GM12878 (cell line): Measurements from ENCODE around the gene PCDHGA5. TPM values are rescaled to one million over a fixed set of nuclear protein-coding genes. Genes with fewer than 3 reads are reported as not detected.

ENCODE experiments used
- ATAC-seq: fragments of 200-7000 bp; cut with Tn5 transposase; 3 replicates; pipeline ENCODE4 v1.9.1; 2020; ENCODE audit warnings: mild to moderate bottlenecking, moderate library complexity
- BruUV-seq: library from RNA; stranded (reverse); fragments of 400-500 nt; replicated peaks from 2 replicates; lab custom pipeline; 2021; lab: Mats Ljungman, UMichigan
- CTCF ChIA-PET: fragments of 300-600 bp; sonication (Branson Sonifier 250); formaldehyde crosslinking; extraction: SDS; loops from one replicate; lab custom pipeline; 2021; ENCODE audit warnings: inconsistent platforms; lab: Yijun Ruan, JAX
- POLR2A ChIA-PET: fragments of 350-600 bp; formaldehyde crosslinking; extraction: SDS; loops from one replicate; lab custom pipeline; 2021; ENCODE audit warnings: inconsistent platforms; lab: Charles Lee
- RAD21 ChIA-PET: fragments of 300-600 bp; sonication (Branson Sonifier 250); formaldehyde crosslinking; loops from one replicate; lab custom pipeline; 2023; ENCODE audit warnings: antibody characterized with exemption; ENCODE audit not compliant: unreplicated experiment; lab: Charles Lee
- SMC1A ChIA-PET: fragments of 300-600 bp; sonication (Branson Sonifier 250); formaldehyde crosslinking; loops from one replicate; lab custom pipeline; 2023; ENCODE audit not compliant: unreplicated experiment, uncharacterized antibody; lab: Charles Lee
- DNase-seq: peaks from one replicate; pipeline ENCODE4 v3.0.0-alpha.2; 2011; ENCODE audit warnings: low read depth, low spot score
- FAIRE-seq: peaks from 3 replicates; lab custom pipeline; 2011; peaks lifted over from hg19 to GRCh38; lab: Jason Lieb, UNC
- H2AFZ ChIP-seq: 2 replicates; pipeline ENCODE4 v1.6.0; 2011; ENCODE audit warnings: low read depth, low read length, control low read depth; ENCODE audit not compliant: control insufficient read depth
- H3K27ac ChIP-seq: 2 replicates; pipeline ENCODE4 v1.5.1; 2011; ENCODE audit warnings: control low read depth; ENCODE audit not compliant: control insufficient read depth, insufficient read depth
- H3K27me3 ChIP-seq, 2 experiments: replicated peaks in 1 of 2; 2 replicates each; pipeline versions ENCODE4 v1.6.0 to v1.6.1; 2011; ENCODE audit warnings: low read length in 1 of 2; ENCODE audit not compliant: control insufficient read depth in 2 of 2, insufficient read depth in 2 of 2
- H3K36me3 ChIP-seq, 2 experiments: 2 replicates each; pipeline ENCODE4 v1.5.1; 2011; ENCODE audit warnings: low read length in 1 of 2; ENCODE audit not compliant: control insufficient read depth in 2 of 2, insufficient read depth in 2 of 2
- H3K4me1 ChIP-seq: 2 replicates; pipeline ENCODE4 v1.6.1; 2011; ENCODE audit warnings: mild to moderate bottlenecking, low read length, moderate library complexity, mixed read lengths; ENCODE audit not compliant: control insufficient read depth, insufficient read depth
- H3K4me2 ChIP-seq: 2 replicates; pipeline ENCODE4 v1.6.0; 2011; ENCODE audit warnings: control low read depth; ENCODE audit not compliant: control insufficient read depth, insufficient read depth
- H3K4me3 ChIP-seq: fragments of 200-600 bp; sonication (generic); 2 replicates; pipeline ENCODE4 v1.5.1; 2016
- H3K79me2 ChIP-seq: 2 replicates; pipeline ENCODE4 v1.6.0; 2011; ENCODE audit warnings: low read length; ENCODE audit not compliant: control insufficient read depth, insufficient read depth
- H3K9ac ChIP-seq: 2 replicates; pipeline ENCODE4 v1.8.0; 2011; ENCODE audit warnings: low read length, control low read depth, mixed read lengths; ENCODE audit not compliant: control insufficient read depth, insufficient read depth
- H3K9me3 ChIP-seq: replicated peaks from 3 replicates; pipeline ENCODE4 v1.5.1; 2011; ENCODE audit warnings: mild to moderate bottlenecking, low read length; ENCODE audit not compliant: control insufficient read depth, insufficient read depth
- H4K20me1 ChIP-seq: 2 replicates; pipeline ENCODE4 v1.6.0; 2011; ENCODE audit not compliant: control insufficient read depth, insufficient read depth
- BRCA1 ChIP-seq: IDR thresholded peaks from 2 replicates; pipeline ENCODE4 v1.6.1; 2011; ENCODE audit warnings: low read depth, low read length, improper control_type of control experiment
- CHD2 ChIP-seq: IDR thresholded peaks from 2 replicates; pipeline ENCODE4 v1.6.1; 2011; ENCODE audit warnings: low read depth, low read length, improper control_type of control experiment, borderline replicate concordance
- CTCF ChIP-seq, 3 experiments: IDR thresholded peaks in 2 of 3; conservative IDR thresholded peaks in 1 of 3; 2 replicates each; pipeline ENCODE4 v1.5.1; 2011; ENCODE audit warnings: low read depth in 3 of 3, low read length in 3 of 3, mild to moderate bottlenecking in 3 of 3, control low read depth in 2 of 3, moderate library complexity in 2 of 3, inconsistent platforms in 1 of 3, mixed read lengths in 1 of 3; ENCODE audit not compliant: control insufficient read depth in 2 of 3, insufficient read depth in 1 of 3; ENCODE audit errors: extremely low read depth in 1 of 3
- EGR1 ChIP-seq, 2 experiments: IDR thresholded peaks; 1 replicate in 1 of 2; 2 replicates in 1 of 2; pipeline ENCODE4 v1.6.1; 2011 to 2012; ENCODE audit warnings: low read depth in 2 of 2, low read length in 2 of 2, borderline replicate concordance in 1 of 2, mild to moderate bottlenecking in 1 of 2, moderate library complexity in 1 of 2
- GABPA ChIP-seq: IDR thresholded peaks from 2 replicates; pipeline ENCODE4 v1.6.1; 2014; ENCODE audit warnings: antibody characterized with exemption, low read depth, mild to moderate bottlenecking, inconsistent platforms
- HDAC6 ChIP-seq: fragments of 200-600 bp; sonication (generic); IDR thresholded peaks from one replicate; pipeline ENCODE4 v1.8.0; 2017; ENCODE audit warnings: antibody characterized with exemption; ENCODE audit not compliant: unreplicated experiment
- KLF5 ChIP-seq: fragments of 450-650 bp; IDR thresholded peaks from 2 replicates; pipeline ENCODE4 v1.6.1; 2014; ENCODE audit warnings: mild to moderate bottlenecking; ENCODE audit not compliant: partially characterized antibody
- PRDM15 ChIP-seq: fragments of 450-650 bp; formaldehyde crosslinking; IDR thresholded peaks from 2 replicates; pipeline ENCODE4 v1.4.0; 2020; ENCODE audit warnings: mild to moderate bottlenecking, moderate library complexity
- RAD21 ChIP-seq: IDR thresholded peaks from 2 replicates; pipeline ENCODE4 v1.6.1; 2011; ENCODE audit warnings: mild to moderate bottlenecking, low read depth, low read length, moderate library complexity; ENCODE audit not compliant: insufficient read depth
- RBBP5 ChIP-seq: fragments of 200-600 bp; sonication (generic); conservative IDR thresholded peaks from 2 replicates; pipeline ENCODE4 v1.6.1; 2016
- RELA ChIP-seq: fragments of 450-650 bp; IDR thresholded peaks from 2 replicates; pipeline ENCODE4 v1.8.0; 2014; ENCODE audit warnings: borderline replicate concordance; ENCODE audit not compliant: partially characterized antibody
- SKIL ChIP-seq: fragments of 450-650 bp; IDR thresholded peaks from 2 replicates; pipeline ENCODE4 v1.6.1; 2017; ENCODE audit warnings: mild to moderate bottlenecking, low read depth, inconsistent platforms; ENCODE audit not compliant: poor library complexity, severe bottlenecking
- SMAD5 ChIP-seq: IDR thresholded peaks from 2 replicates; pipeline ENCODE4 v1.6.1; 2016; ENCODE audit warnings: antibody characterized with exemption, low read depth
- STAT3 ChIP-seq: IDR thresholded peaks from 2 replicates; pipeline ENCODE4 v1.6.1; 2011; ENCODE audit warnings: low read depth, low read length, improper control_type of control experiment
- ZNF207 ChIP-seq: fragments of 450-650 bp; IDR thresholded peaks from 2 replicates; pipeline ENCODE4 v1.6.1; 2014; ENCODE audit warnings: antibody characterized with exemption, mild to moderate bottlenecking, borderline replicate concordance
- ZNF24 ChIP-seq: fragments of 450-650 bp; IDR thresholded peaks from 2 replicates; pipeline ENCODE4 v1.6.1; 2017; ENCODE audit warnings: antibody characterized with exemption, mild to moderate bottlenecking
- WGBS: methylation state at CpG from one replicate; pipeline ENCODE4 v1.1.6; 2016; ENCODE audit warnings: low lambda C conversion rate; ENCODE audit not compliant: insufficient replicate concordance, insufficient coverage; ENCODE audit errors: missing lambda C conversion rate; 5-methylcytosine and 5-hydroxymethylcytosine counted together
- in situ Hi-C: fragments of 300-500 bp; cut with MboI; formaldehyde crosslinking; loops from 9 replicates; pipeline ENCODE4 v1.14.3; 2018; ENCODE audit warnings: mixed read lengths
- intact Hi-C: fragments of 100-400 bp; cut with micrococcal nuclease; formaldehyde crosslinking; loops from one replicate; pipeline ENCODE4 v1.14.2; 2022; ENCODE audit not compliant: unreplicated experiment
- polyA plus RNA-seq, 11 experiments: library from polyadenylated mRNA; depleted of rRNA in 4 of 11; unstranded in 6 of 11; stranded (reverse) in 5 of 11; fragments of >200 nt; fragmentation: Nextera tagmentation in 4 of 11; fragmentation: Illumina TruSeq in 1 of 11; extraction: Ambion mirVana in 4 of 11; extraction: Trizol in 1 of 11; gene quantifications; 1 replicate in 1 of 11; 2 replicates in 10 of 11; pipeline versions ENCODE4 v1.2.1 to v1.2.3, GENCODE V29; 2011 to 2016; ENCODE audit warnings: inconsistent platforms in 2 of 11, missing spikeins in 2 of 11, low read depth in 1 of 11
- total RNA-seq, 4 experiments: library from RNA; depleted of rRNA in 3 of 4; stranded (reverse); fragments of >200 nt in 3 of 4; fragmentation: Illumina TruSeq in 1 of 4; extraction: Trizol in 1 of 4; gene quantifications; 2 replicates each; pipeline versions ENCODE4 v1.2.1 to v1.2.3, GENCODE V29; 2013 to 2021

PCDHGA5 gene
- total and polyA plus RNA-seq, 10 of the 15 experiments (the other 5 are each of a cell fraction or from before 2014, with no cell fraction given) = 0.10 to 0.23 (median 0.16) TPM; not detected in 4

GRCh38 chr5:141349917-141350619, 13.9 kb upstream of the PCDHGA5 start, which contains the start of gene PCDHGB1:
Gene PCDHGB1 (plus strand): TSS chr5:141350099. CDS start chr5:141350261, 162 bp downstream.
- peak; percentile 48; the same call in 2 of the 3 replicates for ATAC-seq
- H3K9ac ChIP-seq = no peak within 1 kb of the TSS
- no peak within 1 kb of the TSS; the same call in 1 of the 2 replicates for H2AFZ ChIP-seq
- no TSS peak for BruUV-seq
- in situ Hi-C loops = no loop called here
- H3K9me3 ChIP-seq = peaks cover 2% of the 10 kb centered on the region; the same call in 2 of the 3 replicates
- no peak for DNase-seq
- ChIA-PET SMC1A (no interaction called here), POLR2A (no interaction called here), CTCF (interaction anchor here (1.1 to 1.6 kb wide), 3 partner anchors 39 to 214 kb away, joined by 3 to 6 read pairs (median 5); partner anchors contain the start of gene PCDHGA10), RAD21 (no interaction called here)
- H4K20me1 ChIP-seq = no peaks in the 10 kb centered on the region
- no peaks in the 10 kb centered on the region for H3K4me1 ChIP-seq
- H3K27me3 ChIP-seq = no peaks in the 10 kb centered on the region
- H3K36me3 ChIP-seq = no peaks in the 10 kb centered on the region
- 42% methylated on average over 29 of the region's 29 CpGs for WGBS
- no peak within 1 kb of the TSS for H3K4me2 ChIP-seq
- no peak within 1 kb of the TSS for H3K4me3 ChIP-seq
- H3K79me2 ChIP-seq = no peaks in the 10 kb centered on the region
- intact Hi-C loops = no loop called here
- FAIRE-seq = no peak
- no peak within 1 kb of the TSS for H3K27ac ChIP-seq
- TF ChIP-seq CTCF (IDR thresholded peaks at IDR 0.05 in 2 of 3, conservative IDR thresholded peaks at IDR 0.05 in 1 of 3; ENCODE audit: control insufficient read depth in 2 of 3, extremely low read depth in 1 of 3, insufficient read depth in 1 of 3, low read depth in 3 of 3, low read length in 3 of 3) (peak; percentile 21 to 49 (median 30); a peak in 3 of 6 replicates), BRCA1 (no peak), ZNF24 (no peak), CHD2 (no peak), PRDM15 (CRISPR knock-in tag) (no peak), SMAD5 (no peak), RAD21 (peak; percentile 36; the same call in 1 of the 2 replicates), RBBP5 (no peak), GABPA (0 out of 2 replicates have a peak, but pooled peaks have one; percentile 7), RELA (no peak), ZNF207 (no peak), EGR1 (IDR thresholded peaks at IDR 0.05; ENCODE audit: borderline replicate concordance in 1 of 2, low read depth in 2 of 2, low read length in 2 of 2) (no peak), HDAC6 (no peak), STAT3 (no peak), KLF5 (no peak), SKIL (no peak)
